CD4-positive, alpha-beta T cell treated with Interleukin-10 for 1 hour (primary cell): ENCODE data around the gene CDH23.

Source experiments
- DNase-seq: peaks from one replicate; pipeline ENCODE4 v3.0.0-alpha.2; 2020

Gene CDH23

DNA sequence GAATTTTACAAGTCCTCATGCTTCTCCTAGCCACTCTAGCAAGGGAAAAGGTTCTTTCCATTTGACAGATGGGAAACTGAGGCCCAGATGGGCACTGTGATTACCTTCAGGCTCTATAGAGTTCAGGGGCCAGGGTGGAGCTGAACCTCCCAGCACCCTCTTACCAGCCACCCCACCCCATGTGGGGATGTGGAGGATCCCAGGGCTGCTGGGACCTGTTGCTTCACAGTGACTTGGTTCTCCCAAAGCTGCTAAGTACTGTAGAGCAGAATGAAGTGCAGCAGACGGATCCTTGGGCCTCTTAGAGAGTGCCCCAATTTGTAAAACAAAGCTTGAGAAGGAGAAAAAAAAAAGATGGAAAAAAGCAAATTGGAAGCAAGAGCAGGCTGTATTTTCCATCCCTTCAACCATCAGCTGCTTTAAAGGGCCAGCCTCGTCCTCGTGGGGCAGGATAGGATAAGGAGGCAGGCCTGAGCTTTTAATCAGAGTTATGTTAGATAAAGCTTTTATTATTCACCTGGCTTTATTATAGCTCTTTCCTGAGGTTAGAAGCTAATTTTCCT lies 147.0 kb downstream of the CDH23 start:
- DNase-seq: no peak

DNA sequence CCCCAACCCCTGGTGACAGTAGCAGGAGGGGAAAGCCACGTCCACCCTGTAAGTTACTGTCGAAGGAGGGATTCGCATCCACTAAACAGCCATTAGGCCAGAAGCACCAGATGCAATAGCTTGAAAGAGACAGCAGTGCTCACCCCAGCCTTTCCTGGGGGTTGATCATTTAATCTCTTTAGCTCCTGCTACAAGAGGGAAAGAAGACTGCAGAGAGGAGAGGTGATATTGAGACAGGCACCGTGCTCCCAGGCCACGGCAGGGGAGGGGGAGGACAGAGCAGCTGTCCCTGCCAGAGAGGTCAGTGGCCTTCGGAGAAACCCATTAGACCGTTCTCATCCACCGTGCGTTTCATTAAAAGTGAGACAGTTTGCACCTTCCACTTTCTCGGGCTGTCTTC lies 148.3 kb downstream of the CDH23 start:
- DNase-seq: no peak

DNA sequence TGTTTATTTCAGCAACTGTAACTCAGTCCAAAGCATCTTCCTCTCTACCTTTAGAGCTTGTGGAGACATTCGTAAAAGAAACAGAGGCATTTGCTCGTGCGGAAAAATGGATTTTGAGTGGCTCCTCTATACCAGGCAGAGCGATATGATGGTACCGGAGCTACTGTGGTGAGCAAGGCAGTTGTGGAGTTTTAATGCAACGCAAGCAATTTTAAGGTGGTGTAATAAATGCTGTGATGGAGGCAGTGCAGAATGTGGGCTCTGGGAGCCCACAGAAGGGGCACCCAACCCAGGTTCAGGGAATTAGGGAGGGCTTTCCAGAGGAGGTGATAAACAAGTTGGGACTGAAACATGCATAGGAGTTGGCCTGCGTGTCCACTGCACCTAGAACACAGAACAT lies 149.5 kb downstream of the CDH23 start:
- DNase-seq: no peak

DNA sequence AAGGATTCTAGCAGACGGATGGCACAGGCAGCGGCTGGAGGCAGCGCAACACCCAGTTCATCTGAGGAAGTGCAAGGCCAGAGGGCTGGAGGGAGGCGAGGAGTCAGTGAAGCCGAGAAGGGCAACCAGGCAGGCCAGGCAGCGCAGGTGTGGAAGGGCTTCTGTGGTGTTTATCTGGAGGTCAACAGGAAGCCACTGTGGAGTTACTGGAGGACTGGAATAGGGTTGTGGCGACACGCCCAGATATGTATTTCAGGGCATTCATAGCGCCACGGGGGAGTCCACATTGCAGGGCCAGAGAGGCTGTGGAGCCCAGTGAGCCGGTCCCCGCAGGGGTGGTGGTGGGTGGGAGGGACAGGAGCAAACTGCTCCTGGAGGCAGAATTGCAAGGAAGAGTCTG lies 150.6 kb downstream of the CDH23 start:
- DNase-seq: no peak

DNA sequence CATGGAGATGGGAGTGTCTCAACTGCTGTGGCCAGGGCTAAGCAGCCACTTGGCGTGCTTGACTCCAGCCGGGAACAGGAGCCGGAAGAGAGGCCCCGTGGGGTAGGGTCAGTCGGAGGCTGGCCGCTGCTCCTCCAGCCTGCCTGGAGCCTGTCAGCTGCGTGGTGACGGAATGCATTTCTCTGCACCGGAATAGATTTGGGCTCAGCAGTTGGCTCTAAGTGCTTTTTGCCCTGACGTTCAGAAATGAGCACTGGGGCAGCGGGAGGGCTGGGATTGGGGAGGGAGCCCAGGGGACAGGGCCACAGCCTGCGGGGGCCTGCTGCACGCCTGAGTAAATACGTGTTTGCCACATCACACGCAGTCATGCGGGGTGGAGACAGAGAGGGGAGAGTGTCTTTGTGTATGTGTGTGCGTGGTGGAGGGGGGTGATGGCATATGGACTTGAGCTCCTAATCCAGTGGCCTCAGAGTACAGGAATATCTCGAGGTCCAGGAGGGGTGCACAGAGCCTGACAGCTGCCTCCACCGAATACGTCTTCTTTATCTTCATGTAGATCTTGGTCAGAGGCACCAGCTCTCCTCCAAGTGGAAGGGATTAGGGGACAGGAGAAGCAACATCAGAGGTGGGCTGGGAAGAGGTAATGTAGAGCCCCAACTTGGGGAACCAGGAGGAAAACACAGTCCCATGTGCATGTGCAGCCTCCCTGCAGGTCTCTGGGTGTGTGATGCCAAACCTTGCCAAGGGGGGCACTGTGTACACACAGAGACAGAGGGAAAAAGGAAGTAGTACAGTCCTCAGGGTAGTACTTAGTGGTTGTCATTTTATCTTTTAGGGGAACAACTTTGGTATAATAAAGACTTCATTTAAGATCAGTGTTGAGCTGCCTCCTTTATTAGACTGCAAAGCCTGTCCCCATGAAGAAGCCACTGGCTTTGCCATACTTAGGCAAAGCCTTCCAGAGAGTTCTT lies 151.4 kb downstream of the CDH23 start:
- DNase-seq: peak; percentile 5

DNA sequence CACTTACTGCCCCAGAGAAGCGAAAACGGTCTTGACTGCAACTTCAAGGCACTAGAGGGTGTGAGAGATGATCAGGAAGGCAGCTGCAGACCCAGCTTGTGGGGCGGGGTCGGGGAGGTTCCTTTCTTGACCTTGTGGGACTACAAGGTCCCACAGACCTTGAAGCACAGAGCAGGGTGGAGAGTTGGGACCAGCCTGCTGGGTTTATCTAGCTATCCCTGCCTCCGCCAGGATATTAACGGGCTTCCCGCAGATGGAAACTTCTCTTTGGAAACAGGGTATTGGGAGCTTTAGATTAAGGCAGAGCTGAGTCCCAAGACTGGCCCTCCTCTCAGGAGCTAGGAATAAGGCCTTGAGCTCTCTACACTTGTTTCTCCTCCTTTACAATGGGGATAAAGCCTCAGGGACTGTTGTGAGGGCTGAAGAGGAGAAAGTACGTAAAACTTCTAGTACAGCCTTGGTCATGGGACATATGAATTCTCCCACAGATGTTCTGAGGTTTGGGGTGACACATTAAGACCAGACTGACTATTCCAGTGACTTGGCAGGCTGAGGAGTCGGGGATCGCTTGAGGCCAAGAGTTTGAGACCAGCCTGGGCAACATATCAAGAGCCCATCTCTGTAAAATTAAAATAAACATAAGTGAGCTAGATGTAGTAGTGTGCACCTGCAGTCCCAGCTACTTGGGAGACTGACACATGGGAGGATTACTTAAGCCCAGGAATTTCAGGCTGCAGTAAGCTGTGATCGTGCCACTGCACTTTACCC lies 153.2 kb downstream of the CDH23 start:
- no peak for DNase-seq

DNA sequence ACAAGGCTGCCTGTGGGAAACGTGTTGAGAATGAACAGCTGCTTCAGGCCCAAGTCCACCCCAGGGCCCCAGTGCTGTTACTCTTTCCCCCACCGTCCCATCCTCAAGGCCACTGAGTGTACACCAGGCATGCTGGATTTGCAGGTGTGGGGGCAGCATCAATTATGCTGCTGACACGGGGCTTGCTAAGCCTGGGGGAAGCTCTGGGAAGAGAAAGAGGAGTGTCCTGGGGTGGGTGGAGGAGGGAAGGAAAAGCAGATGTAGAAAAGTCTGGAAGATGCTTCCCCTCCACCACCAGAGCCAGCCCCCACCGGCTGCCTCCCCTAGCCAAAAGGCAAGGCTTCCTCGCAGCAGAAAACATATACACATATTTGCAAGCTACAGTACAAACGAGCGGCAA lies 153.9 kb downstream of the CDH23 start:
- no peak for DNase-seq

DNA sequence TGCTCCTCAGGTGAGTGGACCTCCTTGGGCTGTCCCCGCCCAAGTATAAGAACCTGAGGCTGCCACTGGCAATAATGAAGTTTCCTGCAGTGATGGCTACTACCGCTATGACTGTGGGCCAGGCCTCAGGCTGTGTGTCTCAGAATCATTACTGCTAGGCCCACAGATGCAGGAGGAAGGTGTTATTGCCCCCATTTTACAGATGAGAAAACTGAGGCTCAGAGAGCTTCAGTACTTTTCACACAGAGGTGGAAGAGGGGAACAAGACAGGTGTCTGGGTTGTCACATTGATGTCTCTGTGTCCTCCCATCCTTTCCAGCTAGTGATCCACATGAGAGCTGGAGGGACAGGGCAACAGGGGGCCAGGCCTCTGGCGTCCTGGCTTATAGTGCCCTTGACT lies 155.2 kb downstream of the CDH23 start:
- DNase-seq: no peak

DNA sequence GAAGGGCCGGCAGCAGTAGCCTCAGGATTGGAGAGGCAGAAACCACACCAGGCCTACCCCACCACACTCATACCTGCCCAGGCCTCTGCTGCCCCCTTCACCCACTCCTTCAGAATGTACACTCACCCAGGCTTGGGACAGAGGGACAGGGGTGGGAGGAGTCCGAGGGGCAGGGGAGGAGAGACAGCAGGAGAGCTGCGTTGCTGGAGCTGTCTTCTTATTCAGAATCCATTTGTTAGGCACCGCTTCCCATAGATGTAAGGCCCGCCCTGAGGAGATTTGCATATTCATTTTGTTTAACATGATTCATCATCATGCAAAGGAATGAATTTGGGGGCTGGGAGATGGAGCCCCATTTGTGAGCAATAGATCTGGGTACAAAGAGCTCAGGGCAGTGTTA lies 156.7 kb downstream of the CDH23 start:
- no peak for DNase-seq

DNA sequence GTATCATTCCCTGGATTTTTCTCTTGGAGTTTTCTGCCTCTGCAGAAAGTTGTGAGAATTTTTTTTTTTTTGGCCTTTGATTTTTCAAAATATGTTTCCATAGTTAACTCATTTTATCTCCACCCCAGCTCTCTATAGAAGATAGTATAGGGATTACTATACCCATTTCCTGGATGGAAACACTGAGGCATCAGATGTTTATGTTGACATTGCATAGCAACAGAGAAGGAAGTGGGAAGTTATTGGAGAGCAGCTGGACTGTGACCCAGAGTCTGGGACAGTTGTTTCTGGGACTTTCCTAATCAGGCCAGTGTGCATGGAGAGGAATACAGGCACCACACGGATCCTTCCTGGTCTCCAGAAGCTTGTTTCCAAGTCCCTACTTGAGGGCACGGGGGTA lies 158.0 kb downstream of the CDH23 start:
- DNase-seq: no peak

DNA sequence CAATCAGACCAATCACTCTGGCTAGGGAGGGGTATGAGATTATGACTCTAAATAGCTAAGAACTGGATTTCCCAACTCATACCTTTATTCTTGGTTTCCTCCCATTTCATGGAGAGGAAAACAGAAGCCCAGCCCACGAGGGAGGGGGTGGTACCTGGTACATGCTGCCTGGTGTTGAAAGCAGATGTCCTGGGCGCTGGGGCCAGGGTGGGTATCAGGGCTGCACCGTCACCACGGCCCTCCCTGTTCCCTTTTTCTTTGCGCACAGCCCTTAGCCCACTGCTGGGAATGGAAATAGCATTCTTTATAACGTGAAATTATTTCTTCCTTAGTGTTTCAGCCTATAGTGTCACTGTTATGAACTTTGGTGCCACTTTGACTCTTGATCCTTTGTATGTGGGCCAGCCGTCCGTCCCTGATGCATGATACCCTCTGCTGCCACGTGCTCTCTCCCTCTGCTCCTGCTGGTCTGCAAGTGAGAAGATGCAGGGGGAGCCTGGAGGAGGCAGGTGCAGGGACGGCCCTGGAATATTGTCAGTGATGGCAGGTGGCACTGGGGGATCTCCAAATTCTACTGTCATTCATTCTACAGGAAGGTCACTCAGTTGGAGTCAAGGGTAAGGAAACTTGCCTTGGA lies 158.5 kb downstream of the CDH23 start:
- DNase-seq: no peak

DNA sequence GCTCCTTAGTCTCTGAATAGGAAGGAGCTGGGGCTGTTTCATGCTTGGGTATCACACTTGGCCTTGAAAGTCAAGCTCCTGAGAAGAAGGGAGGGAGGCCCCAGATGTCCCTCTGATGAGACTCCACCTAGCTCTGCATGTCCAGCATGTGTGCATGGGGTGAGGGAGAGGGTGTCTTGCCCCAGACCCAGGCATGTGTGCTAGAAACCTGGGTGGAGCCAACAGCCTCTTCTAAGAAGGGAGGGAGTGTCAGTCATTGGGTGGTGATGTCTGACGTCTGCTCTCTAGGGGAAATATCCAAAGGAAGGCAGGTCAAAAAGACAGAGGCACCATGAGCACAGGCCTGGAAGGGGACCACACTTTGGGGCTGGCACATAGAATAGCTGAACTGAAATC lies 159.0 kb downstream of the CDH23 start:
- DNase-seq: no peak

DNA sequence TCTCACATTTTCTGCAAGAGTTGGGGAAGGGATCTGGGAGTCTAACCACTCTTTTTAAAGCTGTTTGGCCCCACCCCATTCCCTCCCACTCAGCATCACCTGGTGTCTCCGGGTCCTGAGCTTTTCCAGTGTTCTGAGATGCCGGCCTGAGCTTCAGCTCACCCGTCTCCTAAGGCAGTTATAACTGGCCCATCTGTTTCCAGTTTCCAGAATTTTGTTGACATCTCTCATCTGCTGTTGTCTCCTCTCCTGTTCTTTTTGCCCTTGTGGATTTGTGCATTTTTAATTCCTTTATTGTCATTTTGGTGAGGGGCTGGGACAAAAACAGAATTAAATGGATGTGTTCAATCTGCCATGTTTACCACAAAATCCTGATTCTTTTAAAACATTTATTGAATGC lies 162.3 kb downstream of the CDH23 start:
- no peak for DNase-seq

DNA sequence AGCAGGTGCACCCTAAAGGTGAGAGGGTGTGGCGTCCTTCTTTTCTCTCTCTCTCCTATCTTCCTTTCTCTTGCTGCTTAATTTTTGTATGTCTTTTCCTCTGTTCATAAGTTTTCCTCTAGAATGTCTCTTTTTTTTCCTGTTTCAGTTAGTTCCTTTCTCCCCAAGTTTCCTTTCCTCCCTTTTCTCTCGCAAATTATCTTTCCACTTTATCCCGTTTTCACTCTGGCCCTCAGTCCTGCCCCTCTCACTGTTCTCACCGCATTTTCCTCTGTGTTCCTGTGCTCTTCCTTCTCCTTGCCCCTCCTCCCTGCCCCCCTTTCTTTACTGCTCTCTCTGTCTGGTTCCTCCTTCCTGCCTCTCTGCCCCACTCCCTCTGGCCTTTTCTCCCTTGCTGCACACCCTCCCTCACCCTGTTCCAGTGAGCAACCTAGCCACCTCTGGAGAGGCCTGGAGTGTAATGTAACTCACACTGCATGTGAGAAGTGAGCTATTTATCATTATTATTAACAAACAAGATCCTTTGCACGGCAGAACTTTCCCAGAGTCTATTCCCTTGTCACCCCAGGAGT lies 164.4 kb downstream of the CDH23 start:
- DNase-seq: no peak

DNA sequence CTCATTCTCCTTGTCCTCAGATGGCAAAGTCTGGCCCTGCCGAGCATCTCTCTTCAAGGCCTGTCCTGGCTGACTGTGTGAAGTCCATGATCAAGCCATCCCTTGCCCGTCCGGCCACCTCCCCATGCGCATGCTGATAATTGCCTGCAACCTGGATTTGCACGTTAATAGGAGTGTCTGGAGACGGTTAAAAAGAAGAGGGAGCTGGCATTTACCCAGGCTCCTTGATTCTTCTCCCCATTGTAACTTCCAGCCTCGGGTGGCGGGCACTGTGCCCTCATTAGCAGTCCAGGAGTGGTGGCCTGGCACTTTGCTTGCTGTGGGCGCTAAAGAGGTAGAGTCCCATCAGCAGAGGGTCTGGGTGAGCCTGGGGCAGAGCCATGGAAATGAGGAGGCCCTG lies 165.5 kb downstream of the CDH23 start:
- no peak for DNase-seq

DNA sequence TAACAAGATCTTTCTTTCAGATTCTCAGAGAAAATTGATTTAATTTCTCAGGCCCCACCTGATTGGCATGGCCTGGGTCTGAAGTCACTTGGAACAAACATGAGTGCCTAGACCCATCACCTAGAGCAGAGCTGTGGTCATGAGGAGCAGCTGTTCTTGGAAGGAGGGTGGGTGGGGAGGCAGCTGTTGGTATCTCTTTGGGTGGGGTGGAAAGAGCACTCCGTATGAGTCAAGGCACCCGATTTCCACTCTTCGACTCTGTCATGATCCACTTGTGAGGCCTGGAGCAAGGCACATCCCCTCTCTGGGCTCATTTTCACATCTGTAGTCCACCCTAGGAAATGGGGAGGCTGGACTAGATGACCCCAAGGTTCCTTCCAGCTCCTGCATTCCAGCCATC lies 166.2 kb downstream of the CDH23 start:
- no peak for DNase-seq

DNA sequence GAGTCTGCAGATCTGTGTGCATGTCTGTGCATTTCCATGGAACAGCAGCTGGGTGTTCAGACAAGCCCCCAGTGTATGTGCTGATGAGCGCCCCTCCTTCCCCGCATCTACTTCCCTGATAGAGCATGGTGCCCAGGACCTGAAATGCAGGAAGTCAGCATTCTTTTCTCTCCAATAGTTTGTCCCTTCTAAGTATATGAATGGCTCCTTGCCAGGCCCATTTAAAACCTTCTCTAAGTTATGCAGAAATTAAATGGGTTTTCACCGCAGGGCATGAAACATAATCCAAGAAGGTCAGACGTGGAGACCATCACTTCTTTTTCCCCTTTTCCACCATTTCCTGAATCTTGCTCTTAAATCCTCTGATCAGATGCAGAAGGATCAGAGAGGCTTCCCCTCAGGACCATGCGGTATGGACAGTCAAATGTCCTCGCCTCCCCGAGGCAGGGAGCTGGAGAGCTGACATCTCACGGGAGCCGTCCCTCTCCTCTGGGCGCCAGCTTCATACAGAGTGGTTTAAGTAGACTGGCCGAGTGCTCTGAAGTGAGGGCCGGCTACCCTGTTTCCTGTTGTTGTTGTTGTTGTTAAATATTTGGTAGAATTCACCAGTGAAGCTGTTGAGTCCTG lies 167.6 kb downstream of the CDH23 start:
- DNase-seq: no peak

DNA sequence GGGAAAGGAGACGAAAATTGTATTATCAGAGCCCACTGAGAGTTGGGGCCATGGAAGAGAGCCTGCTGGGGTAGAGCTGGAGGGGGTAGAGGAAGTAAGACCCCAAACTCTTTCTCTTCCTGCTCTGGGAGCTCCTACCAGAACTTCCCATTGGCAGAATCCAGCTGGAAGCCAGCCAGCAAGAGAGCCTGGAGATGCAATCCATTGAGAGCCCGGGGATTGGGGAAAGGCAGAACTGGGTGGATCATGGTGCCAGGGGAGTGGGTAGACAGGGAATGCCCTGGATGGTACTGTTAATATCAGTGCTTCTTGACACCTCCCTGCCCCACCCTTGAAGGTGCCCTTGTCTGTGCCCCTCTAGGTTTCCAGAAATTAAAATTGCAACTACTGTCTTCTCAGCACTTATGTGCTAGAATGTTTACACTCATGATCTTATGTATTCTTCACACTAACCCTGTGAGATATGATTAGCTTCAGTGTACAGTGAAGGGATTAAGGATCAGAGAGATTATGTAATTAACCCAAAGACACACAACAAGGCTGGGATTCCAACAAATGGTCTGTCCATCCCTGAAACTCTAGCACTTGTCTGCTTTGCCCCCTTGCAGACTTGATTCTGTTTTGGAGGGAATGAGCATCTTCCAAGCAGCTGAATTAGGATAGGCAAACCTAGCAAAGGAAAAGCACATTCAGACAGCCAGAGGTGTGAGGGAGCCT lies 168.7 kb downstream of the CDH23 start:
- no peak for DNase-seq

DNA sequence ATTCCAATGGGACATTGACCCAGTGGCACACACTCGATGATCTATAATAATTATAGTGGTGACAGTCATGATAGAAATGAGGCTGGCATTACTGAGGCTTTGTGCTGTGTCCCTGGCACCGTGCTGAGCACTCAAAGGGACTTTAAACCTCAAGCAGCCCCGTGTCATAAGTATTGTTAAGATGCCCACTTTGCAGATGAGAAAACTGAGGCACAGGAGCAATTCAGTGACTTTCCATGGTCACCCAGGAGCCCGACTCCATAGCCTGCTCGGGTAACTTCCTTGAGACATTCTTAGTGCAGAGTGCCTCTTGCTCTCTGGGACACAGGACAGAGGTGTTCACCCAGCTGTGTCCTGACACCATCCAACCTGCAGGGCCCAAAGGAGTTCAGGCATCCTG lies 170.3 kb downstream of the CDH23 start:
- no peak for DNase-seq

DNA sequence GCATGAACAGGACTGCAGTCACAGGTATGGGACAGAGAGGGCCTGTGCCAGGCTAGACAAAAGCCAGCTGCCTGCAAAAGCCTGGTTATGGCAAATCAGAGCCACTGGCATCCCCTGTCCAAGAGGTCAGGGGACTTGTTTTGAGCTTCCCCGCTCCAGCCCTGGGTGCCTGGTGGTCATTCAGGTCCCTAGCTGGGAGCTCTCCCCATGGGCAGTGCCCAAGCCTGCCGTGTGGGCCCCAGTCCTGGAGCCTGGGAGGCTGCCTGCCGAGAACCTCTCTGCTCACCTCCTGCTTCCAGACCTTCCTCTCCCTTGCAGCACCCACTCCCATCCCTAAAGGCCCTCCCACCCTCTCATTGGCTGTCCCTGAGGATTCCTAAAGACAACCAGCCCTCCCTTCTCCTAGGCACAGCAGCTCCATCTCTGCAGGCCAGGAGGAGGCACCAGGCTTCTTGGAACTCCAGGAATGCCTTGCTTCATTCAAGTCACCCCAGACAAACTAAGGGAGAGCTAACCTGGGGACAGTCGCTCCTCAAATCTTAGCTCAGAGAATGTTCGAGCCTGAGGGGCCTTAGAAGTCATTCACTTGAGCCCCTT lies 172.3 kb downstream of the CDH23 start:
- no peak for DNase-seq
